Neural progenitor cell (in vitro differentiated cells): ENCODE data around the gene EDDM3A.
"Not testable (repeated sequence)": the region's sequence is repeated elsewhere in the genome, so short reads cannot be mapped to it uniquely, and the experiment has no call there.

Experiments used
- CTCF ChIP-seq: fragments of 200-600 bp; sonication (generic); IDR thresholded peaks from 2 replicates; pipeline ENCODE4 v1.5.1; 2017; ENCODE audit warnings: antibody characterized with exemption, mild to moderate bottlenecking
- EZH2 ChIP-seq: fragments of 200-600 bp; sonication (generic); IDR thresholded peaks from 2 replicates; pipeline ENCODE4 v1.6.1; 2017; ENCODE audit warnings: antibody characterized with exemption, mild to moderate bottlenecking, moderate library complexity

- not testable (repeated sequence) for TF ChIP-seq CTCF, EZH2
Observed at GRCh38 chr14:20700965-20701364, 44.7 kb upstream of the EDDM3A start.
